NOMO-1 treated with dmso at 0.1 percent for 144 hours (cell line): ENCODE data around the gene FMNL2.

Source experiments
- DNase-seq: peaks from one replicate; lab custom pipeline; 2025; ENCODE audit not compliant: unreplicated experiment; lab: John Stamatoyannopoulos, UW

The FMNL2 gene

DNA sequence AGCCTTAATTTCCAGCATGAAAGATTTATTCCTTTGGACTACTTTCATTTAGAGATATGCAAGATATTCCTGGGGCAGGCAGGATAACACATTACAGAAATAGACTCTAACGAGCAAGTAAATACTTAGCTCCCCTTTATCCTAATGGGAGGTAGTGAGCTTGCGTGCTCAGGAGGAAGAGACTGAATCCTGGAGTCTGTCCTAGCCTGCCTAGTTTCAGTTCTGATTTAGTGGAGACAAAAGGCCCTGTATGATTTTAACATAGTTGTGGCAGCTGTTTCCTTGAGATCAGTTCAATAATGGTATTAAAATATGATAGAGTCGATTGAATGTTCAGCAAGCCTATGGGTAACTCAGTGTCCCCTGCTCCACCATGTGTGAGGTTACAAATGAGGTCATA, 109.5 kb downstream of the FMNL2 start:
- no peak for DNase-seq

DNA sequence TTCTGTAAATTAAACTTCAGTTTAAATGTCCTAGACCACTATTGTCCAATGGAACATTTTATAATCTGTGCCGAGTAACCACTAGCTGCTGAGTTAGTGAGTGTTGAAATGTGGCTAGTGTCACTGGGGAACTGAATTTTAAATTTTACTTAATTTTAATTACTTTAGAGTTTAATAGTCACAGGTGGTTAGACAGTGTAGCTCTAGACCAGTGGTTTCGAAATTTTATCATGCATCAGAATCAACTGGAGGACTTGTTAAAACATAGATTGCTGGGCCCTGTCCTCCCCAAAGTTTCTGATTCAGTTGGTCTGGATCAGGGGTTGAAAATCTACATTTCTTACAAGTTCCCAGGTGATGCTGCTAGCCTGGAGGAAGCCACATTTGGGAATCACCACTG, 110.4 kb downstream of the FMNL2 start:
- no peak for DNase-seq

DNA sequence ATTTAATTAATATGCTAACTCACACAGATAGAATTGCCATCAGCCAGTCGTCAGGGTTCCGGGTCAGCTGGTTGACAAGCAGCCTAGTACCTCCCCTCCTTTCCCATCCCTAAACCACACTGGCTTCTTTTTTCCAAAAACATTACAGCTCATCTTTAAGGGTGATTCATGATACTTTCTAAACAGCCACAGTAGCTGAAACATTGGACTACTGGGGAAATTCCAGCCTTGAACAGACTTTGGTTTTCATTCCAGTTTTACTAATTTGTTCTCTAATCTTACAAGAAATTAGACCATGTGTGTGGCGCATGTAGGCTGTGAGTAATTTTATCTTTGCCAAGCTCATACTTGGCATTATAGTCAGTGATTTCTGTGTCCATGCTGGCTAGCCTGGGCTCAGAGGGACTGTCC, 110.8 kb downstream of the FMNL2 start:
- DNase-seq = no peak

DNA sequence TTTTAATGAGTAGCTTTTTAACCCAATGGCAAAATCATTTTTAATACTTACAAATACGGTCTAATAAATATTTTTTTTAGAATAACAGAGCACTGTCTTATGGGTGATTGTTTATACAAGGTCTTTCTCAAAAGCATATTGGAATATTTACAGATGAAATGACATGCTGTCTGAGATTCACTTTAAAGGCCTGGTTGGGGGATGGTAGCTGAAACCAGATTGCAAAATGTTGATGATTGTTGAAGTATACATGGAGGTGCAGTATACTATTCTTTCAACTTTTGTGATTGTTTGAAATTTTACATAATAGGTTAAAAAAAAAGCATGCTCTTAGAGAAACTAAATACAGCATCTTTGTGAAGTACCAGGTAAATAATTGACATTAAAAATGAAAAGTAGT, 111.2 kb downstream of the FMNL2 start:
- no peak for DNase-seq

DNA sequence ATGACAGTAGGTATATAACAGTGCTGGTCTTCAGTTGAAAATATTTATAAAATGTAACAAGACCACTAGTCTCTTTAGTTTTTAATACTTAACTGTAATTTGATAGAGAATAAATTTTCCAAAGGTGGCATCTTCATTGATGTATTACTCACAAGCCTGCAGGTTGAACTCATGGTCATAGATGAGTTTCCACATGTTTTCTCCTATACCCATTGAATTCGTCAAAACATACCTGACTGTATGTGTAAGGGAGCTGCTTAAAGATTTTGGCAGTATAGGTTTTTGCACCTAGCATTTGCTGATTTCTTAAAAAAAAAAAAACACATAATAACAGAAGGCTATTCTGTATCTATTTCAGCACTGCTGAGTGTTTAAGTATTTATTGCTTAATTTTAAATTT, 112.9 kb downstream of the FMNL2 start:
- no peak for DNase-seq

DNA sequence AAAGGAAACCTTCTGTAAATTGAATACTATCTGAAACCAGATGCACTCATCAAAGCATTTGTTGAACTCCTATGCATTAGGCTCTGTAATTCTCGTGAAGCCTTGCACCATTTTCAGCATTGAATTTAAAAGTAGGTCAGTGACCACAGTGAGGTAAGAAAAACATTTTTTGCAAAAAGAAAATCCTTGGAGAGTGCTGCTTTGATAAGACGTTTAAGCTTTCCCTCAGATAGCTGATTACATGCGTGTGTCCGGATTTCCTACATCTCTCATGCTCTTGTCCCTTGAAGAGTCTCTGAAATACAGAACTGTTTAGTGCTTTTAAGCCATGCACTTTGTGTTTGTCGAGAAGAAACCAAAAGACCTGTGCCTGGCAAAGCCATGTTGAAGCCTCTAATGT, 113.6 kb downstream of the FMNL2 start:
- no peak for DNase-seq

DNA sequence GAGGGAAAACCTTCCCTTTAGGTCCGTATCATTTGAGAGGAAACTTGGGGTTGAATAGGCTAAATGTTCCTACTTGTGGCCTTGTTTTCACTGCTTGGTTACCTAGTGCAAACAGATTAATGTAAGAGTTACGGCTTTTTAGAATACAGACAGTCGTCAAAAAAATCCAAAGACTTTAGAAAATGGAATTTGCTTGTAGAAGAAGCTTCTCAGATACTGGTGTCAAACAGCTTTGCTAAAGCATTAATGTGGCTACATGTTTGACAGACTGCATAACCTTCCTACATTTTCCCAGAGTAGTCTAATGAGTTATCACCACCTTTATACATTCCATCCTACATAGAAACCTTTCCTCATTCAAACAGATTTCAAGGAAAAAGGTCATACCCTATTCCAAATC, 114.6 kb downstream of the FMNL2 start:
- no peak for DNase-seq

DNA sequence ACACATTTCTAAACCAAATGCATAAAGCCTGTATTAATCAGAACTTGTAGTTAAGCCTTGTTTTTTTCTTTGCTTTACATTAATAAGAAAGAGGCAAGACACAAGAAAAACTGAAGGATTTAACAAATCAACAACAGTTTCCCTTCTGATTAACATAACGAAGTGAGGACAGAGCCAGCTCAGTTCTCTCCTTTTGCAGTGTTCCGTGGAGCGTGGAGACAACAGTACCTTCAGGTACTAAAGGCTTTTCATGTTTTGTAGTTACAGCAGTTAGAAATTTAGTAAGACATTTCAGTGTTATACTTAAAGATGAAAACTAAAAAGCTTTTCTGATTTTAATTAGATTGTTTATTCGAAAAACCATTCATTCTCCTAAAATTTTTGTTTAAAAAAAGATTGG, 115.2 kb downstream of the FMNL2 start:
- DNase-seq = no peak

DNA sequence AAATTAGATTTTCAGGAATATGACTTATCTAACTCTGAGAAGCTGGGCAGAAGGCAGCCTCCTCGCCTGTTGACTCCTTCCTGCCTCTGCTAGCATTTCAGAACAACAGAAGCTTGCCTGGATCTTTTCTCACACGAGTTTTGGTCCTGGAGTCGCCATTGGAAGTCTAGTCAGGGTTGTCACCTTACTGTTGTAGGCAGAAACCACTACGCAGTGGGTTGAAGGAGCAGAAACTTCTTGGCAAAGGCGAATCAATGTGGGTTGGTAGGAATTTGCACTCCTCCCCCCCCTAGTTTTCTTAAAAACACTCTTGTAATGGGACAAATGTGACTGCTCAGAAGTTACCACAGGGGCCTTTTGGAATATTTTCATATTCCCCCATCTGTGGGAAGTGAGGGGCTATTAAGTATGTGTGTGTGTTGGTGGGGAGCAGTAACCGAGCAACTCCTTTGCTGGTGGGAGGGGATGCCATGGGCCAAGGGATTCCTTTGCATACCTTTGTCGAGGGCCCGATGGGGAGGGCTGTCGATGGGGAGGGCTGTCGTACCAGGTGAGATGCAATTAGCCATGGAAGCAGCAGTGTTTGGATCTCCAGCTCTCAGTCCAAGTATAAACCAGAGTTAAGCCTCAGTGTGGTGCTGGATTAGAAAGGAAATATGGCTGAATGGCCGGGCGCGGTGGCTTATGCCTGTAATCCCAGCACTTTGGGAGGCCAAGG, 117.4 kb downstream of the FMNL2 start:
- DNase-seq = no peak

DNA sequence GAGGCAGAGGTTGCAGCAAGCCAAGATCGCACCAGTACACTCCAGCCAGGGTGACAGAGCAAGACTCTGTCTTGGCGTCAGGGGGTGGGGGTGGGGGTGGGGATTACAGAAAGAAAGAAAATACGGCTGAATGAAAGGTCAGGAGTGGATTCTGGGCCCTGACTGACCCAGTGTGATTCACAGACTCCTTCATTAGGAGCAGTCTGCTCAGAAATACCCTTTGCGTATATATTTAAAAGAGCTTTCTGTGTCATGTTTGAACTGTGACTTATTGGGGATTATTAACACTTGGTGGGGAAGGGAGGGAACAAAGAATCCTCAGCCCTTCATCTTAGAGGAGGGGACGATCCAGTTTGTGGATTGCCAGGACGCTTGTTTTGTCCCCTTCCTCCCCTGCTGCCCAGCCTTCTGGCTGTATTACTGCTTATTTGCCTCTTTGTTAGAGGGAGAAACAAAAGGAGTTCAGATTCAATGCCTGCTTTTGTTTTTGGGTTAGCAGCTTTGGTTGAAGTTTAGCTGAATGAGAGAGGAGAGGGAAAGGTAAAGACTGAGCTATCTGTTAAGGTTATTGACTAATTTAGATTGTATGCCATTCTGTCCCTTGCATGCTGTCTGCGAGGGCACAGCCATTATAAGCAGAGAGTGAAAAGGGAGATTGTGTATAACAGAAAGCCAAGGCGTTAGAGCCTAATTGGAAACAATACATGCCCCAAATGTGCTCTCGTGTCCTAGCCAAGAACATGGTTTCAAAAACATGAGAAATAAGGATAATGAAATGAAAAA, 118.3 kb downstream of the FMNL2 start:
- DNase-seq = no peak

DNA sequence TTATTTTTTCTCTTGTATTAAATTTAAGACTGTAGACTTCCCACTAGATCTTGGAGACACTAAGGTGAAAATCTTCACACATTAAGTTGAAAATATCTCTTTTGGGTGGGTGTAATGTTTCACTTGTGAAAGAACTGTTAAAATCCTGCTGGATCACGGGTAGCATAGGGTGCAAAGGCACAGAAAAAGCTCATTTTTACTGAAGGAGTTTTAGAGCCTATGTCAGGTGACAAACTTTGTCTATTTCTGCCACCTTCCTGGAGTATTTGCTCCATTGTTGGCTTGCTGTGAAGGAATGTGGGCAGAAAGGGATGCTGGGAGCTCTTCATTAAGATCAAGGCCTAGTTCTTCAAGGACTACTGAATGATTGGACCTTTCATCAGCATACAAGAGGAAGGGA, 119.4 kb downstream of the FMNL2 start:
- no peak for DNase-seq

DNA sequence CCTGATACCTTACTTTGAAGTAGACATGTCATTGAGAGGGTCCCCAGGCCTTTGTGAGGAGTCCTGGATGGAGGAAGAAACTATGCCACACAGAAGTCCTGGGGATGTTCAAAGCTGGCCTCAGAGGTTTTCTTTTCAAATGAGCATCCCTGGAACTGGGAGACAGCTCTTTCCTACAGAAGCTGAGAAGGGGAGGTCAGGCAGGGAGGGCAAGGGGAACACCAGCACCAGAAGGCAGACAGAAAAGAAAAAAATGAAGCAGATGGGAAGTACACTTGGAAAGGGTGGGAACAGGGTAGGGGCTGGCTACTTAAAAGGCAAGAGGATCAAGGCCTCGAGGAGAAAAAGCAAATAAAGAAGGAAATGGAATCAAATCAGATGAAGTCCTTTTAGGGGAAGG, 120.0 kb downstream of the FMNL2 start:
- DNase-seq = no peak

DNA sequence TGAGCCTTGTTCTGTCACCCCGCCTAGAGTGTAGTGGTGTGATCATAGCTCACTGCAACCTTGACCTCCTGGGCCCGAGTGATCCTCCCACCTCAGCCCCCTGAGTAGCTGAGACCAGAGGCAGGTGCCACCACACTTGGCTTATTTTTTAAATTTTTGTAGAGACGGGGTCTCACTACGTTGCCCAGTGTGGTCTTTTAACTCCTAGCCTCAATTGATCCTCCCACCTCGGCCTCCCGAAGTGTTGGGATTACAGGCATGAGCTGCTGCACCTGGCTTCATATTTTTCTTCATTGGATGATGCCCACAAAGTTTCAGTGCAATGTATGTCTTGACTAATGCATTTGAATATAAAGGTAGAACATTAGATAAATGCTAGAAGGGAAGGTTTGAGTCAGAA, 120.8 kb downstream of the FMNL2 start:
- no peak for DNase-seq

DNA sequence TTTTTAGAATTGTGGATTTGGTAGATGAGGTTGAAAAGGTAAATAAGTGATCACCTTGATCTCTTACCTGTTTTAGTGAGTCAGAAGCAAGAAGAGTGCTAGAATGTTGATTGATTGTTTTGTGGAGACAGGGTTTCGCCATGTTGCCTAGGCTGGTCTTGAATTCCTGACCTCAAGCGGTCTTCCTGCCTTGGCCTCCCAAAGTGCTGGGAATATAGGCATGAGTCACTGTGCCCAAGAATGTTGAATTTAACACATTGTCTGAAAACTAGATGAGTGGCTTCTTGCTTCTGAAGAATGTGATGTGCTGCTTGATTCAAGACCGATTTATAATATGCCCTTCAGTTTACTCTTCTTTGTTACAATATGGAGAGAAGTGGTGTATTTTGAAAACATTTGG, 121.3 kb downstream of the FMNL2 start:
- no peak for DNase-seq

DNA sequence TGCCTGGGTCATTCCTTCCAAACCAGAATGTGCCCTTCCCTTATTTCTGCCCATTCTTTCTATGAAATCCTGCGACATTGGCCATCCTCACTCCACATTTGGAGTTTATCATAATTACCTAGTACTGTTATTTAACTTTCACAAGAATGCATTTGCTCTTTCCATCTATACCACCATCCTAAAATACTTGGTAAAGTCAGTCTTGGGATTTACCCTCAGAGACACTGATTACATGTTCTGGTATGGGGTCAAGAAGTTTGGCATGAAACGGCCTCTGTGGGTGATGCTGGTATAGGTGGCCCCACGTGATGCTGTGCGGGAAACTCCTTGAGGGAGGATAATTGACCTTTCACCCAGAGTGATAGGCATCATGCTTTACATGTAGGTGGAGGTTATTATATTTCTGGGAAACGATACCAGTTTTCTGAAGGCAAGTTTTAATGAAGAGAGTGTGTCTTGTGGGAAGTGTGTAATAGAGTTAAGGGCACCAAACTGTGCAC, 123.5 kb downstream of the FMNL2 start:
- DNase-seq = no peak

DNA sequence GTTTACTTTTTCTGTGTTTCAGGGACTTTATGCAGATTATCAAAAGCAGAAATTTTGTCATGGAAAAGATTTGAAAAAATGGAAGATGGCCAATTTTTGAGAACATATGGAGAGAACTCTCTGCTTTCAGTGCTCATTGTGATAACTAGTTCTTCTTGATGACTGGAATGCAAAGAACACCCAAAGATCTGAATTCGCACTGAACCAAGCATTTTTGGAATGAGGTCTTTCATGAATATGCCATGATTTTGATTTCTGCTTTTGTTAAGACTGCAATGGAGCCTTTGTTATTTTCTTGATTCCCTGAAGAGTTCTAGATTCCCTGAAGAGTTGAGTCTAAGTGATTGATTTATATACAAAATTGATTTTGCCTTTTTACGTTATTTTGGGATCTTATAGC, 124.1 kb downstream of the FMNL2 start:
- DNase-seq = no peak

DNA sequence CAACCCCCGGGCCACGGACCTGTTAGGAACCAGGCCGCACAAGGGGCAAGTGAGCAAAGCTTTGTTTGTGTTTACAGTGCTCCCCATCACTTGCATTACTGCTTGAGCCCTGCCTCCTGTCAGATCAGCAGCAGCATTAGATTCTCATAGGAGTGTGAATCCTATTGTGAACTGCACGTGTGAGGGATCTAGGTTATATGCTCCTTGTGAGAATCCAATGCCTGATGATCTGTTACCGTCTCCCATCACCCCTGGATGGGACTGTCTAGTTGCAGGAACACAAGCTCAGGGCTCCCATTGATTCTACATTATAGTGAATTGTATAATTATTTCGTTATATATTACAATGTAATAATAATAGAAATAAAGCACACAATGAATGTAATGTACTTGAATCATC, 125.6 kb downstream of the FMNL2 start:
- DNase-seq = no peak

DNA sequence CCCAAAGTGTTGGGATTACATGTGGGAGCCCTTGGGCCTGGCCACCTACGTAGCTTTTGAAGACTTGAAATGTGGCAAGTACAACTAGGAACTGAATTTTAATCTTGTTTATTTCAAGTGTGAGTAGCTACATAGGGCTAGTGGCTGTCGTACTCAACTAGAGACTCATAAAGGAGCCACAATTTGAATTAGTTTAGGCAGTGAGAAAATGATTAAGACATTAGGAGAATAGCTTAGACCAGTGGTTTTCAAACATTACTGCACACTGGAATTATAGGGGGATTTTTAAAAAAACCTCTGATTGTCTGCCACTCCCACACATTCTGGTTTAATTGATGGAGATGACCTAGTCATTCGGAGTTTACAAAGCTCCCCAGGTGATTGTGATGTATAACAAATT, 127.1 kb downstream of the FMNL2 start:
- DNase-seq = no peak

DNA sequence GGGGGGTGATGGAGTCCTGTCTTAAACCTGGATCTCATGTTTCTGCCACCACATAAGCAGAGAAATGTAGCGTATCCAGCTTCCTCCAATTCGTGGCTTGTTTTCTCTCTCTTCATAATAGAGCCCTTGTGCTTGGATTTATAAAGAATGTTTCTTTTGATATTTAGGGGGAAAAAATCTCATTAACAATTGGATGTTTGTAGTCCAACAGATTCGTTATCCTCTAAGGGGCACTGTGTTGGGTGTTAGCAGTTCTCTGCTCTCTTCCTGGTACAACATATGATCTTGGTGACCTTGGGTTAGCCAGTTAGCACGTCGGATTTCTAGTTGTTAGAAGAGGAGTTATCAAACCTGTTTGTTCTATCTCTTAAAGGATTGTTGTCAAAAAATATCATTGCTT, 127.8 kb downstream of the FMNL2 start:
- no peak for DNase-seq

DNA sequence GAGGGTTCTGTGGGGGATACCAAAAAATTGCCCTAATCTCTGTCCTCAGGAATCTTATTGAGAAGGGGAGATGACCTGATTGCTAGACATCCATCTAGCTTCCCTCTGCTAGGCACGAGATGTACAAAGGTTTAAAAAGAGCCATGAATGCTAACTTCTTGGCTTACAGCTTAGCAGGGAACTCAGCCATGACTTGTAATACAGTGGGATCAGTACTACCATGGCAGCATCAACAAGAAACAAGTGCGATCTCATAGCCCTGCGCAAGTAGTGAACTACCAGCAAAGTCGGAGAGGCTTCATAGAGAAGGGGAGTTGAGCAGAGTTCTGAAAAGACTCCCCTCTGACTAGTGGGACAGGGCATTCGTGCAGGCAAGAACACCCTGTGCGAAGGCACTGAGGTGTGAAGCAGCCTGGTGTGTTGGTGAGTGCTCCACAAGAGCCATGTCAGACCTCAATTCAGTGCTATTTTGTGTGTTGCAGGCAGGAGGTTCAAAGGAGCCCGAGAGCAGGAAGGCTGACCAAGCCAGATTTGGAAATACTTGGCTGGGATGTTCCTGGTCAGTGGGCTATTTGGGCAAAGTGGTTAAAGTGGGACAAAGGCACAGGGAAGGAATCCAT, 130.0 kb downstream of the FMNL2 start:
- DNase-seq = no peak

DNA sequence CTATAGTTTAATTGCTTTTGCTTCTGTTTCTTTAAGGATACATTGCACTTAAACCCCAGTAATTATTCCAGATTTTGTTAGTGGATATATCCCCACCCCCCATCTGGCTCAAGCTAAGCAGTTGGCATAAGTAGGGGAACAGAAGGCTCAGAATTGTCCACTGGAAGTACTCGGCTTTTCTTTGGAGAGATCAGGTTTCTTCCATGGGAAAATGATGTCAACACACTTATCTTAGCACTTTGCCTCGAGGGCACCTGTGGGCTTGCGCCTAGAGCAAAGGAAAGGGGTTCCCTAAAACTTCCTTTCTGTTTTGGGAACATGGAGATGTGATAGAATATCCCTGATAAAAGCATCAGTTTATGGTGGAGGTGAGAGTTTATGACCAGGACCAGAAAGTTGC, 130.6 kb downstream of the FMNL2 start:
- no peak for DNase-seq

DNA sequence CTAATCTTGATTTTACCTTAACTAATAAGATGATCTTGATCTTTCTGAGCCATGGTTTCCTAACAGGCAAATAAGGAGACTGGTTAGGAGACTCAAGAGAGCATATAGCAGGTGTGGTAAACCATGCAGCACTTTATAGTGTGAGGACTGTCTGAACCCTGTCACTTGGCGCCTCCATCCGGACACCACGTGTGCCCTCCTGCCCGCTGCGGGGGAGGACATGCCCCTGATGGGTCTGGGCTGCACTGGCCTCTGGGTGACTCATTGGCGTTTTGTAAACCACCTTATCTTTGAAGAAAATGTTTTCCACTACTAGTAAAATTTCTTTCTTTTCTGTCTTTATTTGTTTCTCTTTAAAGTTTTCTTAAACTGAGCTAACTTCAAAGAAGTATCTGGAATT, 131.1 kb downstream of the FMNL2 start:
- no peak for DNase-seq
